ENCODE results near the gene FNBP1L.
A peak's percentile ranks its signal among the peaks of the same experiment; 100 is the strongest.

Gene FNBP1L
- 6.6 to 55.5 (median 7.1) reads per million in 3 experiments for total RNA-seq

GRCh38 chr1:93447481-93448291 is at the start of gene FNBP1L:
FNBP1L (plus strand) TSS chr1:93448118; CDS start chr1:93448282, 164 bp downstream.
- DNase-seq = peak; percentile 54

- no peak for DNase-seq
Observed at GRCh38 chr1:93399781-93400180, 48.1 kb upstream of the FNBP1L start.

GRCh38 chr1:93408203-93408602 is 39.7 kb upstream of the FNBP1L start:
- no peak for DNase-seq

- no peak for DNase-seq
Observed at GRCh38 chr1:93411000-93411399, 36.9 kb upstream of the FNBP1L start.

GRCh38 chr1:93414749-93415148 is 33.2 kb upstream of the FNBP1L start:
- DNase-seq = no peak

- DNase-seq = no peak
Observed at GRCh38 chr1:93415296-93415695, 32.6 kb upstream of the FNBP1L start.

GRCh38 chr1:93416183-93416582 is 31.7 kb upstream of the FNBP1L start:
- no peak for DNase-seq

- DNase-seq = no peak
Observed at GRCh38 chr1:93419344-93419743, 28.6 kb upstream of the FNBP1L start.

- no peak for DNase-seq
Observed at GRCh38 chr1:93420400-93420799, 27.5 kb upstream of the FNBP1L start.

GRCh38 chr1:93426181-93426580 is 21.7 kb upstream of the FNBP1L start:
- DNase-seq = no peak

- no peak for DNase-seq
Observed at GRCh38 chr1:93427656-93428055, 20.3 kb upstream of the FNBP1L start.

- no peak for DNase-seq
Observed at GRCh38 chr1:93433407-93433961, 14.4 kb upstream of the FNBP1L start.

- DNase-seq = no peak
Observed at GRCh38 chr1:93434088-93434487, 13.8 kb upstream of the FNBP1L start.

- DNase-seq = no peak
Observed at GRCh38 chr1:93434987-93435386, 12.9 kb upstream of the FNBP1L start.

GRCh38 chr1:93435443-93435842 is 12.5 kb upstream of the FNBP1L start:
- no peak for DNase-seq

- DNase-seq = no peak
Observed at GRCh38 chr1:93436496-93436895, 11.4 kb upstream of the FNBP1L start.

GRCh38 chr1:93437976-93438605 is 9.8 kb upstream of the FNBP1L start:
- DNase-seq = peak; percentile 25

- no peak for DNase-seq
Observed at GRCh38 chr1:93438716-93439115, 9.2 kb upstream of the FNBP1L start.

GRCh38 chr1:93440272-93440671 is 7.6 kb upstream of the FNBP1L start:
- DNase-seq = no peak

GRCh38 chr1:93440706-93441105 is 7.2 kb upstream of the FNBP1L start:
- DNase-seq = no peak

- no peak for DNase-seq
Observed at GRCh38 chr1:93441589-93441988, 6.3 kb upstream of the FNBP1L start.

GRCh38 chr1:93442008-93442666 is 5.8 kb upstream of the FNBP1L start:
- DNase-seq = no peak

- no peak for DNase-seq
Observed at GRCh38 chr1:93442741-93443140, 5.2 kb upstream of the FNBP1L start.

Measured in central memory CD4-positive, alpha-beta T cell (primary cell).